ENCODE results near the gene DNAH1. TPM values are rescaled to one million over a fixed set of nuclear protein-coding genes. Genes with fewer than 3 reads are reported as not detected.

DNAH1 gene
- polyA plus RNA-seq, 1 donor (not counting 4 experiments of a cell fraction or from before 2014, with no cell fraction given), result 0.33 TPM

DNA sequence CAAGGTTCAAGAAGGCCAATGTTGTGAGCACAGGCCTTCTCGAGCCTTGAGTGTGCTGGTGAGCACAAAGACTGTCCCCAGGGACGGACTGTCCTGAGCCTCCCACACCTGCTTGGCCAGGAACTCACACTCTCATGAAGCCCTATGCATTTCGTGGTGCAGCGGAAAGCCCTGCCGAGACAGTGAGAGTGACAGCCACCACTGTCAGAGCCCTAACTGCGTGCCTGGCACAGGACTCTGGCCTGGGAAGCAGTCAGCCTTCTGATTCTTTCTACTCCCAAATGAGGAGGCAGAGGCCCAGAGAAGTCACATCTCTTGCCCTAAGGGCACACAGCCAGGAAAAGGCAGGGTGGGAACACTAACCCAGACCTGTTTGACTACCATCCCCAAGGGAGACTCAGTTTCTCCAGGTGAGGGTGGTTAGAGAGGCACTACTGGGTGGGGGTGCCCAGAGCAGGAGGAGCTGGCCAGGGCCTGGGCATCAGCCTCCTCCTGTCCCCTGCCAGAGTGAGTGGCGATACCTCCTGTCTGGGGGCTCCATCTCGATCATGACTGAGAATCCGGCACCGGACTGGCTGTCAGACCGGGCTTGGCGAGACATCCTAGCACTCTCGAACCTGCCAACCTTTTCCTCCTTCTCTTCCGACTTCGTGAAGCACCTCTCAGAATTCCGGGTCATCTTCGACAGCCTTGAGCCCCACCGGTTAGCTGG, 78.0 kb downstream of the DNAH1 start:
- H3K9me1 ChIP-seq (ENCODE audit: control insufficient read depth, extremely low read depth, insufficient read depth, low read length), result no peaks in the 10 kb centered on the region
- DNase-seq (ENCODE audit: low read depth, low spot score) (no peak), FAIRE-seq (no peak)
- no peak overlapping the region for H3K4me3 ChIP-seq (ENCODE audit: control insufficient read depth in 2 of 3, extremely low read depth in 1 of 3, insufficient read depth in 2 of 3, low read depth in 1 of 3, low read length in 3 of 3)
- H4K20me1 ChIP-seq (ENCODE audit: control insufficient read depth, extremely low read depth, insufficient read depth, low read length), result no peaks in the 10 kb centered on the region
- no peak overlapping the region for H3K9ac ChIP-seq (ENCODE audit: control insufficient read depth, extremely low read depth, insufficient read depth, low read length)
- TF ChIP-seq, protein P1, sequence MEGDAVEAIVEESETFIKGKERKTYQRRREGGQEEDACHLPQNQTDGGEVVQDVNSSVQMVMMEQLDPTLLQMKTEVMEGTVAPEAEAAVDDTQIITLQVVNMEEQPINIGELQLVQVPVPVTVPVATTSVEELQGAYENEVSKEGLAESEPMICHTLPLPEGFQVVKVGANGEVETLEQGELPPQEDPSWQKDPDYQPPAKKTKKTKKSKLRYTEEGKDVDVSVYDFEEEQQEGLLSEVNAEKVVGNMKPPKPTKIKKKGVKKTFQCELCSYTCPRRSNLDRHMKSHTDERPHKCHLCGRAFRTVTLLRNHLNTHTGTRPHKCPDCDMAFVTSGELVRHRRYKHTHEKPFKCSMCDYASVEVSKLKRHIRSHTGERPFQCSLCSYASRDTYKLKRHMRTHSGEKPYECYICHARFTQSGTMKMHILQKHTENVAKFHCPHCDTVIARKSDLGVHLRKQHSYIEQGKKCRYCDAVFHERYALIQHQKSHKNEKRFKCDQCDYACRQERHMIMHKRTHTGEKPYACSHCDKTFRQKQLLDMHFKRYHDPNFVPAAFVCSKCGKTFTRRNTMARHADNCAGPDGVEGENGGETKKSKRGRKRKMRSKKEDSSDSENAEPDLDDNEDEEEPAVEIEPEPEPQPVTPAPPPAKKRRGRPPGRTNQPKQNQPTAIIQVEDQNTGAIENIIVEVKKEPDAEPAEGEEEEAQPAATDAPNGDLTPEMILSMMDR (optimal IDR thresholded peaks at IDR 0.05 in 1 of 3, IDR thresholded peaks at IDR 0.05 in 1 of 3, conservative IDR thresholded peaks at IDR 0.05 in 1 of 3; ENCODE audit: extremely low read depth in 1 of 3, insufficient read depth in 2 of 3, low read length in 3 of 3), result no peak
- no peak for TF ChIP-seq EZH2 (IDR thresholded peaks at IDR 0.05; ENCODE audit: low read length)
- no peak overlapping the region for H3K27ac ChIP-seq (ENCODE audit: control insufficient read depth, insufficient read depth, low read length)
- dilution Hi-C loops (cut with MboI; ENCODE audit: extremely low pct_ligation_motif_present, low sequenced_read_pairs), result no loop called here
- no peaks in the 10 kb centered on the region for H3K79me2 ChIP-seq (ENCODE audit: control insufficient read depth, insufficient read depth, low read length)
- H3K27me3 ChIP-seq (ENCODE audit: control insufficient read depth, extremely low read depth, insufficient read depth, low read length), result peaks cover 7% of the 10 kb centered on the region
- H3K9me3 ChIP-seq (ENCODE audit: control insufficient read depth, low read depth, low read length), result no peaks in the 10 kb centered on the region
- no peaks in the 10 kb centered on the region for H3K36me3 ChIP-seq (ENCODE audit: control insufficient read depth in 2 of 2, extremely low read depth in 1 of 2, insufficient read depth in 2 of 2, low read length in 2 of 2)
- H3K4me2 ChIP-seq (ENCODE audit: control insufficient read depth, extremely low read depth, insufficient read depth, low read depth, low read length), result no peak overlapping the region
- H2AFZ ChIP-seq (ENCODE audit: control insufficient read depth, low read length), result no peak overlapping the region
- H3K4me1 ChIP-seq (ENCODE audit: control insufficient read depth, extremely low read depth, insufficient read depth, low read length), result no peaks in the 10 kb centered on the region

DNA sequence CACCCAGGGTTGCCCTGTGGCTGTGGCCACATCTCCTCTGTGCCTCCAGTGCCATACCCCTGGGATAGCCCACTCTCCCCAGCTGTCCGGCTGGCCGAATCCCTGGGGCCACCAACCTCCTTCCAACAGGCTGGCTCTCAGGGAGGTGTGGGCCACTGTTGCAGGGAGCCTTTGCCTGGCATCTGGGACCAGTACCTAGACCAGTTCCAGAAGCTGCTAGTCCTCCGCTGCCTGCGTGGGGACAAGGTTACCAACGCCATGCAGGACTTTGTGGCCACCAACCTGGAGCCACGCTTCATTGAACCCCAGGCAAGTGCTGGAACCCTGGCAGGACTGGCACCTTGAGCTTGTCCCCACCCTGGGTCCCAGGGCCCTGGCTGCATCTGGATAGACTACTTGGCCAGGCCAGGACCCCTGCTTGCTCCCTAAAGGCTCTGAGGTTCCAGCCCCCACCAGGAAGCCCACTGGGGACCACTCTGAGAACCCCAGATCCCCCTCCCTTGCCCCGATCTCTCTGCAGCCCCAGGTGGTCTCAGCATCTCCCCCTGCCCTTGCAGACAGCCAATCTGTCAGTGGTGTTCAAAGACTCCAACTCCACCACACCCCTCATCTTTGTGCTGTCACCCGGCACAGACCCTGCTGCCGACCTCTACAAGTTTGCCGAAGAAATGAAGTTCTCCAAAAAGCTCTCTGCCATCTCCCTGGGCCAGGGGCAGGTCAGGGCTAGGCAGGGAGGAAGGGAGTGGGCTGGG, 78.8 kb downstream of the DNAH1 start:
- DNase-seq (ENCODE audit: low read depth, low spot score) (no peak), FAIRE-seq (no peak)
- no peaks in the 10 kb centered on the region for H3K9me3 ChIP-seq (ENCODE audit: control insufficient read depth, low read depth, low read length)
- H4K20me1 ChIP-seq (ENCODE audit: control insufficient read depth, extremely low read depth, insufficient read depth, low read length), result no peaks in the 10 kb centered on the region
- dilution Hi-C loops (cut with MboI; ENCODE audit: extremely low pct_ligation_motif_present, low sequenced_read_pairs), result no loop called here
- H3K27ac ChIP-seq (ENCODE audit: control insufficient read depth, insufficient read depth, low read length), result no peak overlapping the region
- no peak overlapping the region for H3K9ac ChIP-seq (ENCODE audit: control insufficient read depth, extremely low read depth, insufficient read depth, low read length)
- no peaks in the 10 kb centered on the region for H3K9me1 ChIP-seq (ENCODE audit: control insufficient read depth, extremely low read depth, insufficient read depth, low read length)
- no peak overlapping the region for H3K4me3 ChIP-seq (ENCODE audit: control insufficient read depth in 2 of 3, extremely low read depth in 1 of 3, insufficient read depth in 2 of 3, low read depth in 1 of 3, low read length in 3 of 3)
- no peak overlapping the region for H2AFZ ChIP-seq (ENCODE audit: control insufficient read depth, low read length)
- no peaks in the 10 kb centered on the region for H3K79me2 ChIP-seq (ENCODE audit: control insufficient read depth, insufficient read depth, low read length)
- no peak for TF ChIP-seq EZH2 (IDR thresholded peaks at IDR 0.05; ENCODE audit: low read length)
- TF ChIP-seq, protein P1 (optimal IDR thresholded peaks at IDR 0.05 in 1 of 3, IDR thresholded peaks at IDR 0.05 in 1 of 3, conservative IDR thresholded peaks at IDR 0.05 in 1 of 3; ENCODE audit: extremely low read depth in 1 of 3, insufficient read depth in 2 of 3, low read length in 3 of 3), result no peak
- no peak overlapping the region for H3K4me2 ChIP-seq (ENCODE audit: control insufficient read depth, extremely low read depth, insufficient read depth, low read depth, low read length)
- H3K36me3 ChIP-seq (ENCODE audit: control insufficient read depth in 2 of 2, extremely low read depth in 1 of 2, insufficient read depth in 2 of 2, low read length in 2 of 2), result peaks cover 0 to 4% of the 10 kb centered on the region in 2 experiments
- H3K27me3 ChIP-seq (ENCODE audit: control insufficient read depth, extremely low read depth, insufficient read depth, low read length), result peaks cover 7% of the 10 kb centered on the region
- H3K4me1 ChIP-seq (ENCODE audit: control insufficient read depth, extremely low read depth, insufficient read depth, low read length), result no peaks in the 10 kb centered on the region

All from keratinocyte (primary cell).